ENCODE measurements around the gene SLC10A7. TPM values are rescaled to one million over a fixed set of nuclear protein-coding genes. Genes with fewer than 3 reads are reported as not detected.

SLC10A7 gene
- total RNA-seq, 1 experiment from 2014 or later: 3.9 TPM

DNA sequence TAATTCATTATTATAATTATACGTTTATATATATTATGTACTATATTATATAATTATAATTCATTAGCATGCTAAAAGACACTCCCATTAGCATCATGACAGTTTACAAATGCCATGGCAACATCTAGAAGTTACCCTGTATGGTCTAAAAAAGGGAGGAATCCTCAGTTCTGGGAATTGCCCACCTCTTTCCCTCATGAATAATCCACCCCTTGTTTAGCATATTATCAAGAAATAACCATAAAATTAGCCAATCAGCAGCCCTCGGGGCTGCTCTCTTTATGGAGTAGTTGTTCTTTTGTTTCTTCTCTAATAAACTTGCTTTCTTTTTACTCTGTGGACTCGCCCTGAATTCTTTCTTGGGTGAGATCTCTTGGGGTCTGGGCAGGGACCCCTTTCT lies 42.8 kb upstream of the SLC10A7 start:
- no CpG with 5 or more reads among the region's 3 CpGs for WGBS (ENCODE audit: extremely low coverage, insufficient read length, low lambda C conversion rate)
- Mint-ChIP-seq H3K4me3 (no peak overlapping the region), H3K36me3 (ENCODE audit: insufficient read depth in 1 of 3, low read depth in 3 of 3) (no peaks in the 10 kb centered on the region), H3K9me3 (peaks cover 0 to 2% of the 10 kb centered on the region in 2 experiments; a peak in 1 of 5 replicates), H3K27ac (no peak overlapping the region; a peak in 2 of 7 replicates), H3K4me1 (peaks cover 5 to 8% of the 10 kb centered on the region in 2 experiments), H3K27me3 (ENCODE audit: low read depth) (peaks cover 9% of the 10 kb centered on the region)
- Histone ChIP-seq H4K5ac (ENCODE audit: insufficient read length, low read depth, low read length) (no peak overlapping the region), H2AK5ac (ENCODE audit: insufficient read length, low read length) (no peak overlapping the region), H2BK20ac (ENCODE audit: low read depth, low read length, poor library complexity, severe bottlenecking) (no peak overlapping the region), H3K23ac (ENCODE audit: insufficient read length, low read depth, low read length) (no peak overlapping the region), H2BK120ac (ENCODE audit: low read depth, low read length, poor library complexity, severe bottlenecking) (no peak overlapping the region), H3K14ac (ENCODE audit: insufficient read depth, low read length) (no peak overlapping the region), H3K79me1 (ENCODE audit: insufficient read depth, low read depth, low read length, poor library complexity, severe bottlenecking) (no peaks in the 10 kb centered on the region), H4K8ac (replicated peaks; ENCODE audit: insufficient read length, low read depth, low read length) (no peak overlapping the region), H3K79me2 (ENCODE audit: insufficient read depth, low read length) (no peaks in the 10 kb centered on the region), H3K4me1 (ENCODE audit: insufficient read depth, low read length) (no peaks in the 10 kb centered on the region), H3K4me2 (ENCODE audit: insufficient read depth, insufficient read length, low read length) (no peak overlapping the region), H3K4ac (ENCODE audit: low read depth, low read length) (no peak overlapping the region), H3K27me3 (ENCODE audit: insufficient read depth, low read length) (no peaks in the 10 kb centered on the region), H3K56ac (ENCODE audit: insufficient read length, low read depth, low read length) (no peak overlapping the region), H3K18ac (ENCODE audit: insufficient read length, low read depth, low read length) (no peak overlapping the region), H2BK5ac (ENCODE audit: insufficient read length, low read length) (no peak overlapping the region), H3K9ac (ENCODE audit: extremely low read depth, insufficient read length, low read length) (no peak overlapping the region), H4K20me1 (ENCODE audit: control insufficient read depth, insufficient read depth, insufficient read length) (no peaks in the 10 kb centered on the region), H3K9me3 (ENCODE audit: control insufficient read depth, low read depth, low read length) (no peaks in the 10 kb centered on the region), H3T11ph (ENCODE audit: low read length) (no peak overlapping the region), H2AFZ (ENCODE audit: low read length) (no peak overlapping the region), H2BK12ac (ENCODE audit: insufficient read length, low read depth, low read length) (no peak overlapping the region), H3K23me2 (ENCODE audit: insufficient read length, low read depth, low read length, poor library complexity, severe bottlenecking) (no peaks in the 10 kb centered on the region), H2BK15ac (ENCODE audit: low read depth, low read length) (no peak overlapping the region), H3K27ac (ENCODE audit: insufficient read length, low read depth, low read length) (no peak overlapping the region), H4K91ac (ENCODE audit: insufficient read length, low read depth, low read length) (no peak overlapping the region)
- TF ChIP-seq, protein P1, sequence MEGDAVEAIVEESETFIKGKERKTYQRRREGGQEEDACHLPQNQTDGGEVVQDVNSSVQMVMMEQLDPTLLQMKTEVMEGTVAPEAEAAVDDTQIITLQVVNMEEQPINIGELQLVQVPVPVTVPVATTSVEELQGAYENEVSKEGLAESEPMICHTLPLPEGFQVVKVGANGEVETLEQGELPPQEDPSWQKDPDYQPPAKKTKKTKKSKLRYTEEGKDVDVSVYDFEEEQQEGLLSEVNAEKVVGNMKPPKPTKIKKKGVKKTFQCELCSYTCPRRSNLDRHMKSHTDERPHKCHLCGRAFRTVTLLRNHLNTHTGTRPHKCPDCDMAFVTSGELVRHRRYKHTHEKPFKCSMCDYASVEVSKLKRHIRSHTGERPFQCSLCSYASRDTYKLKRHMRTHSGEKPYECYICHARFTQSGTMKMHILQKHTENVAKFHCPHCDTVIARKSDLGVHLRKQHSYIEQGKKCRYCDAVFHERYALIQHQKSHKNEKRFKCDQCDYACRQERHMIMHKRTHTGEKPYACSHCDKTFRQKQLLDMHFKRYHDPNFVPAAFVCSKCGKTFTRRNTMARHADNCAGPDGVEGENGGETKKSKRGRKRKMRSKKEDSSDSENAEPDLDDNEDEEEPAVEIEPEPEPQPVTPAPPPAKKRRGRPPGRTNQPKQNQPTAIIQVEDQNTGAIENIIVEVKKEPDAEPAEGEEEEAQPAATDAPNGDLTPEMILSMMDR (conservative IDR thresholded peaks at IDR 0.05): no peak
- no peak for DNase-seq
